K562 (cell line): ENCODE measurements around the gene ZNF429. TPM values are rescaled to one million over a fixed set of nuclear protein-coding genes. Genes with fewer than 3 reads are reported as not detected.
A peak's percentile ranks its signal among the peaks of the same experiment; 100 is the strongest.

Source experiments
- CC2D1A ChIP-seq: fragments of 450-650 bp; IDR thresholded peaks from 2 replicates; pipeline ENCODE4 v1.6.1; 2017; ENCODE audit warnings: mild to moderate bottlenecking
- HEY1 ChIP-seq: fragments of 250-450 bp; sonication (Bioruptor Pico); IDR thresholded peaks from 2 replicates; pipeline ENCODE4 v1.5.0; 2020; ENCODE audit warnings: mild to moderate bottlenecking, moderate library complexity, borderline replicate concordance
- HSF4 ChIP-seq: fragments of 250-450 bp; sonication (Bioruptor Pico); IDR thresholded peaks from 2 replicates; pipeline ENCODE4 v2.1.2; 2022; ENCODE audit warnings: mild to moderate bottlenecking, moderate library complexity, borderline replicate concordance
- KLF6 ChIP-seq: fragments of 250-450 bp; sonication (Bioruptor Pico); IDR thresholded peaks from 2 replicates; pipeline ENCODE4 v1.4.0; 2020; ENCODE audit warnings: mild to moderate bottlenecking, moderate library complexity, borderline replicate concordance
- SMAD1 ChIP-seq: fragments of 150-350 bp; IDR thresholded peaks from 2 replicates; pipeline ENCODE4 v1.6.1; 2014; ENCODE audit warnings: low read length, low read depth; ENCODE audit not compliant: partially characterized antibody
- SMARCC2 ChIP-seq: fragments of 450-650 bp; IDR thresholded peaks from 2 replicates; pipeline ENCODE4 v1.6.1; 2017; ENCODE audit warnings: antibody characterized with exemption, moderate library complexity, mild to moderate bottlenecking, low read depth
- ZKSCAN1 ChIP-seq: fragments of 150-350 bp; IDR thresholded peaks from 2 replicates; pipeline ENCODE4 v1.6.1; 2016; ENCODE audit warnings: low read depth, low read length
- ZNF134 ChIP-seq: fragments of 250-450 bp; sonication (Bioruptor Pico); conservative IDR thresholded peaks from 2 replicates; pipeline ENCODE4 v1.4.0; 2020
- ZNF551 ChIP-seq: fragments of 250-450 bp; sonication (Bioruptor Pico); IDR thresholded peaks from 2 replicates; pipeline ENCODE4 v1.5.0; 2021; ENCODE audit warnings: mild to moderate bottlenecking, moderate library complexity
- ZNF785 ChIP-seq: fragments of 250-450 bp; sonication (Bioruptor Pico); IDR thresholded peaks from 2 replicates; pipeline ENCODE4 v1.4.0; 2020; ENCODE audit warnings: mild to moderate bottlenecking
- polyA plus RNA-seq, 8 experiments: library from polyadenylated mRNA; depleted of rRNA in 4 of 8; stranded (reverse) in 5 of 8; unstranded in 3 of 8; fragments of >200 nt; fragmentation: Nextera tagmentation in 2 of 8; fragmentation: Illumina TruSeq in 1 of 8; extraction: Ambion mirVana in 2 of 8; extraction: Trizol in 1 of 8; gene quantifications; 2 replicates each; pipeline versions ENCODE4 v1.2.1 to v1.2.3, GENCODE V29; 2011 to 2014; ENCODE audit warnings: inconsistent platforms in 1 of 8, missing spikeins in 1 of 8
- total RNA-seq, 7 experiments: library from RNA; depleted of rRNA in 6 of 7; stranded (reverse); fragments of >200 nt in 6 of 7; fragmentation: Illumina TruSeq in 2 of 7; extraction: Trizol in 2 of 7; gene quantifications; 2 replicates each; pipeline versions ENCODE4 v1.2.1 to v1.2.3, GENCODE V29; 2011 to 2021; ENCODE audit warnings: low replicate concordance in 1 of 7
- TF ChIP-seq, protein P1 (sequence below): fragments of 450-650 bp; formaldehyde crosslinking; IDR thresholded peaks from 2 replicates; pipeline ENCODE4 v1.4.0; 2022; ENCODE audit warnings: mild to moderate bottlenecking, moderate library complexity
- TF ChIP-seq, protein P2 (sequence below): fragments of 450-650 bp; IDR thresholded peaks from 2 replicates; pipeline ENCODE4 v1.6.1; 2016; ENCODE audit warnings: low read depth
- TF ChIP-seq, protein P3 (sequence below): fragments of 150-350 bp; IDR thresholded peaks from 2 replicates; pipeline ENCODE4 v1.6.1; 2014; ENCODE audit warnings: low read depth, mild to moderate bottlenecking, low read length, borderline replicate concordance
- TF ChIP-seq, protein P4 (sequence below): sonication (generic); formaldehyde crosslinking; IDR thresholded peaks from 2 replicates; pipeline ENCODE4 v1.8.0; 2022; ENCODE audit warnings: mild to moderate bottlenecking, missing genetic modification reagents

The ZNF429 gene
- total and polyA plus RNA-seq, 9 of the 15 experiments (the other 6 are each of a cell fraction or from before 2014, with no cell fraction given) = 11.4 to 24.5 (median 16.3) TPM

DNA sequence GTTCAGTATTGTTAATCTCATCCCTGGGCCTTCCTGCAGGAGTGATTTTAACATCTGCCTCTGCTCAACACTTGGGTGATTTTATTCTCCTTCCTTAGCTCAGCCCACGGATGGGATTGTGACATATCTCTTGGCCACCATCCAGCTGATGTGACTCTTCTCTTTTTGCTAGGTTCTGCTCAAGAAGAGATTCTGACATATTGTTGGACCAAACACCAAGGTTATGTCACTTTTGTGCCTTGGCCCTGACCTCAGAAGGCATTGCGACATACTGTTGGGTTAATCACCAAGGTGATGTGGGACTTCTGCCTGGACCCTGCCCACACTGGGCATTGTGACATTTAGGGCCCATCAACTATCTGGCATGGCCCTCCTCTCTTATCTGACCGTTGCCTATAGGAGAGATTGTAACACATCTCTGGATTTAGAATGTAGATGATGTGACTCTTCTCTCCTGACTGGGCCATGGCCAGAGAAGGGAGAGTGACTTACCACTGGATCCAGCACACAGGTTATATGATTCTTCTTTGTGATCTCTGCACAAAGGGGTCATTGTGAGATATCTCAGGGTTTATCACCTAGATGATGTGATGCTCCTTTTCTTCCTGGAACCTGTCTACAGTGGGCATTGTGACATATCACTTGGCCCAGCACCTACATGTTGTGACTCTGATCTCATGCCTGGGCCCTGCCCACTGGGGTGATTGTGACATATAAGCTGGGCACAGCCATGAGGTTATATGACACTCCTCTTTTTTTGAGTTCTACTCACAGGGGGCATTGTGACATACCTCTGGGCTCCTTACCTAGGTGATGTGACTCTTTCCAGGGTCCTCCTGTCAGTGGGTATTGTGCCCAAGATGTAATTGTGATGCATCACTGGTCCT is 88.8 kb downstream of the ZNF429 start (continued):
- TF ChIP-seq, protein P1, sequence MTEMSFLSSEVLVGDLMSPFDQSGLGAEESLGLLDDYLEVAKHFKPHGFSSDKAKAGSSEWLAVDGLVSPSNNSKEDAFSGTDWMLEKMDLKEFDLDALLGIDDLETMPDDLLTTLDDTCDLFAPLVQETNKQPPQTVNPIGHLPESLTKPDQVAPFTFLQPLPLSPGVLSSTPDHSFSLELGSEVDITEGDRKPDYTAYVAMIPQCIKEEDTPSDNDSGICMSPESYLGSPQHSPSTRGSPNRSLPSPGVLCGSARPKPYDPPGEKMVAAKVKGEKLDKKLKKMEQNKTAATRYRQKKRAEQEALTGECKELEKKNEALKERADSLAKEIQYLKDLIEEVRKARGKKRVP (CRISPR knock-in tag) = 0 out of 2 replicates have a peak, but pooled peaks have one; percentile 30
- no peak for TF ChIP-seq HEY1 (CRISPR knock-in tag)
- no peak for TF ChIP-seq HSF4 (CRISPR knock-in tag)
- TF ChIP-seq, protein P2, sequence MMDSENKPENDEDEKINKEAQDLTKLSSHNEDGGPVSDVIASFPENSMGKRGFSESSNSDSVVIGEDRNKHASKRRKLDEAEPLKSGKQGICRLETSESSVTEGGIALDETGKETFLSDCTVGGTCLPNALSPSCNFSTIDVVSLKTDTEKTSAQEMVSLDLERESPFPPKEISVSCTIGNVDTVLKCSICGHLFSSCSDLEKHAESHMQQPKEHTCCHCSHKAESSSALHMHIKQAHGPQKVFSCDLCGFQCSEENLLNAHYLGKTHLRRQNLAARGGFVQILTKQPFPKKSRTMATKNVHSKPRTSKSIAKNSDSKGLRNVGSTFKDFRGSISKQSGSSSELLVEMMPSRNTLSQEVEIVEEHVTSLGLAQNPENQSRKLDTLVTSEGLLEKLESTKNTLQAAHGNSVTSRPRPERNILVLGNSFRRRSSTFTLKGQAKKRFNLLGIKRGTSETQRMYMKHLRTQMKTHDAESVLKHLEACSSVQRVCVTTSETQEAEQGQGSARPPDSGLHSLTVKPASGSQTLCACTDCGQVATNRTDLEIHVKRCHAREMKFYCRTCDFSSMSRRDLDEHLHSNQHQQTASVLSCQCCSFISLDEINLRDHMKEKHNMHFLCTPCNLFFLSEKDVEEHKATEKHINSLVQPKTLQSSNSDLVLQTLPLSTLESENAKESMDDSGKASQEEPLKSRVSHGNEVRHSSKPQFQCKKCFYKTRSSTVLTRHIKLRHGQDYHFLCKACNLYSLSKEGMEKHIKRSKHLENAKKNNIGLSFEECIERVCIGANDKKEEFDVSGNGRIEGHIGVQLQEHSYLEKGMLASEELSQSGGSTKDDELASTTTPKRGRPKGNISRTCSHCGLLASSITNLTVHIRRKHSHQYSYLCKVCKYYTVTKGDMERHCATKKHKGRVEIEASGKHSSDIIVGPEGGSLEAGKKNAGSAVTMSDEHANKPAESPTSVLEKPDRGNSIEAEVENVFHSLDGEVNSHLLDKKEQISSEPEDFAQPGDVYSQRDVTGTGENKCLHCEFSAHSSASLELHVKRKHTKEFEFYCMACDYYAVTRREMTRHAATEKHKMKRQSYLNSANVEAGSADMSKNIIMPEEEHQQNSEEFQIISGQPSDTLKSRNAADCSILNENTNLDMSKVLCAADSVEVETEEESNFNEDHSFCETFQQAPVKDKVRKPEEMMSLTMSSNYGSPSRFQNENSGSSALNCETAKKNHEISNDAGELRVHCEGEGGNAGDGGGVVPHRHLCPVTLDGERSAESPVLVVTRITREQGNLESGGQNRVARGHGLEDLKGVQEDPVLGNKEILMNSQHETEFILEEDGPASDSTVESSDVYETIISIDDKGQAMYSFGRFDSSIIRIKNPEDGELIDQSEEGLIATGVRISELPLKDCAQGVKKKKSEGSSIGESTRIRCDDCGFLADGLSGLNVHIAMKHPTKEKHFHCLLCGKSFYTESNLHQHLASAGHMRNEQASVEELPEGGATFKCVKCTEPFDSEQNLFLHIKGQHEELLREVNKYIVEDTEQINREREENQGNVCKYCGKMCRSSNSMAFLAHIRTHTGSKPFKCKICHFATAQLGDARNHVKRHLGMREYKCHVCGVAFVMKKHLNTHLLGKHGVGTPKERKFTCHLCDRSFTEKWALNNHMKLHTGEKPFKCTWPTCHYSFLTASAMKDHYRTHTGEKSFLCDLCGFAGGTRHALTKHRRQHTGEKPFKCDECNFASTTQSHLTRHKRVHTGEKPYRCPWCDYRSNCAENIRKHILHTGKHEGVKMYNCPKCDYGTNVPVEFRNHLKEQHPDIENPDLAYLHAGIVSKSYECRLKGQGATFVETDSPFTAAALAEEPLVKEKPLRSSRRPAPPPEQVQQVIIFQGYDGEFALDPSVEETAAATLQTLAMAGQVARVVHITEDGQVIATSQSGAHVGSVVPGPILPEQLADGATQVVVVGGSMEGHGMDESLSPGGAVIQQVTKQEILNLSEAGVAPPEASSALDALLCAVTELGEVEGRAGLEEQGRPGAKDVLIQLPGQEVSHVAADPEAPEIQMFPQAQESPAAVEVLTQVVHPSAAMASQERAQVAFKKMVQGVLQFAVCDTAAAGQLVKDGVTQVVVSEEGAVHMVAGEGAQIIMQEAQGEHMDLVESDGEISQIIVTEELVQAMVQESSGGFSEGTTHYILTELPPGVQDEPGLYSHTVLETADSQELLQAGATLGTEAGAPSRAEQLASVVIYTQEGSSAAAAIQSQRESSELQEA = no peak
- TF ChIP-seq ZNF785 (CRISPR knock-in tag) = no peak
- no peak for TF ChIP-seq ZNF551 (CRISPR knock-in tag)
- TF ChIP-seq SMAD1 = peak; percentile 68
- TF ChIP-seq, protein P3, sequence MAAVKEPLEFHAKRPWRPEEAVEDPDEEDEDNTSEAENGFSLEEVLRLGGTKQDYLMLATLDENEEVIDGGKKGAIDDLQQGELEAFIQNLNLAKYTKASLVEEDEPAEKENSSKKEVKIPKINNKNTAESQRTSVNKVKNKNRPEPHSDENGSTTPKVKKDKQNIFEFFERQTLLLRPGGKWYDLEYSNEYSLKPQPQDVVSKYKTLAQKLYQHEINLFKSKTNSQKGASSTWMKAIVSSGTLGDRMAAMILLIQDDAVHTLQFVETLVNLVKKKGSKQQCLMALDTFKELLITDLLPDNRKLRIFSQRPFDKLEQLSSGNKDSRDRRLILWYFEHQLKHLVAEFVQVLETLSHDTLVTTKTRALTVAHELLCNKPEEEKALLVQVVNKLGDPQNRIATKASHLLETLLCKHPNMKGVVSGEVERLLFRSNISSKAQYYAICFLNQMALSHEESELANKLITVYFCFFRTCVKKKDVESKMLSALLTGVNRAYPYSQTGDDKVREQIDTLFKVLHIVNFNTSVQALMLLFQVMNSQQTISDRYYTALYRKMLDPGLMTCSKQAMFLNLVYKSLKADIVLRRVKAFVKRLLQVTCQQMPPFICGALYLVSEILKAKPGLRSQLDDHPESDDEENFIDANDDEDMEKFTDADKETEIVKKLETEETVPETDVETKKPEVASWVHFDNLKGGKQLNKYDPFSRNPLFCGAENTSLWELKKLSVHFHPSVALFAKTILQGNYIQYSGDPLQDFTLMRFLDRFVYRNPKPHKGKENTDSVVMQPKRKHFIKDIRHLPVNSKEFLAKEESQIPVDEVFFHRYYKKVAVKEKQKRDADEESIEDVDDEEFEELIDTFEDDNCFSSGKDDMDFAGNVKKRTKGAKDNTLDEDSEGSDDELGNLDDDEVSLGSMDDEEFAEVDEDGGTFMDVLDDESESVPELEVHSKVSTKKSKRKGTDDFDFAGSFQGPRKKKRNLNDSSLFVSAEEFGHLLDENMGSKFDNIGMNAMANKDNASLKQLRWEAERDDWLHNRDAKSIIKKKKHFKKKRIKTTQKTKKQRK = no peak
- TF ChIP-seq SMARCC2 = peak; percentile 82
- no peak for TF ChIP-seq CC2D1A
- no peak; the same call in 1 of the 2 replicates for TF ChIP-seq KLF6 (CRISPR knock-in tag)
- TF ChIP-seq, protein P4, sequence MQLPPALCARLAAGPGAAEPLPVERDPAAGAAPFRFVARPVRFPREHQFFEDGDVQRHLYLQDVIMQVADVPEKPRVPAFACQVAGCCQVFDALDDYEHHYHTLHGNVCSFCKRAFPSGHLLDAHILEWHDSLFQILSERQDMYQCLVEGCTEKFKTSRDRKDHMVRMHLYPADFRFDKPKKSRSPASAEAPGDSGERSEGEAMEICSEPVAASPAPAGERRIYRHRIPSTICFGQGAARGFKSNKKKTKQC = no peak
- no peak; the same call in 1 of the 2 replicates for TF ChIP-seq ZNF134
- TF ChIP-seq ZKSCAN1 = no peak
